Measurements from ENCODE around the gene RNF126. TPM values are rescaled to one million over a fixed set of nuclear protein-coding genes. Genes with fewer than 3 reads are reported as not detected.
A peak's percentile ranks its signal among the peaks of the same experiment; 100 is the strongest.

Gene RNF126
- polyA plus RNA-seq, 1 donor (not counting 4 experiments of a cell fraction or from before 2014, with no cell fraction given) = 8.2 TPM

DNA sequence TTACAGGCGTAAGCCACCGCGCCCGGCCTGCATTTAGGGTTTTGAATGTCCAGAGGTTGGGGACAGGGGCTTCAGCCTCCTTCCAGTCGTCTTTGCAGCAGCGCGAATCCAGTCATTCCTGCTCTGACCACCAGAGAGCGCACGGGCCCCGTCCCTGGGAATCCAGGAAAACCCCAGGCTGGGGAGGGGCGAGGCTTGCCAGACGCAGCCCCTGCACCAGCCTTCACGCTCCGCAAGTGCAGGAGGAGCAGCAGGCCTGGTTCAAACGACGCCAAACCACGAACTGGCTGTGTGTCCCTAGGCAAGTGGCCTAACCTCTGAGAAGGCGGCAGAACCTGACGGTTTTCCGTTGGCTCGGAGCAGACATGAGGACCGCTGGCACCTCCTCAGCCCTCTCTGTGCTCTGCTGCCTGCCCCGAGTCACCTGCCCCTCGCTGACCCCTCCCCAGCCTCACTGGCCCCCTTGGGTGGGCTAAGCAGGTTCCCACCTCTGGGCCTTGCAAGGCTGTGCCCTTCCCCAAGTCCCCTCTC lies 2.0 kb upstream of the RNF126 start:
- Histone ChIP-seq H3K9ac (ENCODE audit: control insufficient read depth, extremely low read depth, insufficient read depth, low read length) (no peak overlapping the region), H4K20me1 (ENCODE audit: control insufficient read depth, extremely low read depth, insufficient read depth, low read length) (peaks cover 16% of the 10 kb centered on the region), H3K4me2 (ENCODE audit: control insufficient read depth, extremely low read depth, insufficient read depth, low read depth, low read length) (peak overlapping the region; percentile 74), H3K9me1 (ENCODE audit: control insufficient read depth, extremely low read depth, insufficient read depth, low read length) (no peaks in the 10 kb centered on the region), H3K4me3 (ENCODE audit: control insufficient read depth in 2 of 3, extremely low read depth in 1 of 3, insufficient read depth in 2 of 3, low read depth in 1 of 3, low read length in 3 of 3) (peak overlapping the region in 1 of 3 experiments; percentile 37), H3K9me3 (ENCODE audit: control insufficient read depth, low read depth, low read length) (no peaks in the 10 kb centered on the region), H2AFZ (ENCODE audit: control insufficient read depth, low read length) (peak overlapping the region; percentile 82), H3K27ac (ENCODE audit: control insufficient read depth, insufficient read depth, low read length) (no peak overlapping the region), H3K27me3 (ENCODE audit: control insufficient read depth, extremely low read depth, insufficient read depth, low read length) (no peaks in the 10 kb centered on the region), H3K79me2 (ENCODE audit: control insufficient read depth, insufficient read depth, low read length) (peaks cover 32% of the 10 kb centered on the region), H3K36me3 (ENCODE audit: control insufficient read depth in 2 of 2, extremely low read depth in 1 of 2, insufficient read depth in 2 of 2, low read length in 2 of 2) (no peaks in the 10 kb centered on the region), H3K4me1 (ENCODE audit: control insufficient read depth, extremely low read depth, insufficient read depth, low read length) (peaks cover 30% of the 10 kb centered on the region)
- DNase-seq (ENCODE audit: low read depth, low spot score) (no peak), FAIRE-seq (no peak)
- dilution Hi-C loops (cut with MboI; ENCODE audit: extremely low pct_ligation_motif_present, low sequenced_read_pairs) = no loop called here
- no peak for TF ChIP-seq EZH2 (IDR thresholded peaks at IDR 0.05; ENCODE audit: low read length)
- TF ChIP-seq, protein P1, sequence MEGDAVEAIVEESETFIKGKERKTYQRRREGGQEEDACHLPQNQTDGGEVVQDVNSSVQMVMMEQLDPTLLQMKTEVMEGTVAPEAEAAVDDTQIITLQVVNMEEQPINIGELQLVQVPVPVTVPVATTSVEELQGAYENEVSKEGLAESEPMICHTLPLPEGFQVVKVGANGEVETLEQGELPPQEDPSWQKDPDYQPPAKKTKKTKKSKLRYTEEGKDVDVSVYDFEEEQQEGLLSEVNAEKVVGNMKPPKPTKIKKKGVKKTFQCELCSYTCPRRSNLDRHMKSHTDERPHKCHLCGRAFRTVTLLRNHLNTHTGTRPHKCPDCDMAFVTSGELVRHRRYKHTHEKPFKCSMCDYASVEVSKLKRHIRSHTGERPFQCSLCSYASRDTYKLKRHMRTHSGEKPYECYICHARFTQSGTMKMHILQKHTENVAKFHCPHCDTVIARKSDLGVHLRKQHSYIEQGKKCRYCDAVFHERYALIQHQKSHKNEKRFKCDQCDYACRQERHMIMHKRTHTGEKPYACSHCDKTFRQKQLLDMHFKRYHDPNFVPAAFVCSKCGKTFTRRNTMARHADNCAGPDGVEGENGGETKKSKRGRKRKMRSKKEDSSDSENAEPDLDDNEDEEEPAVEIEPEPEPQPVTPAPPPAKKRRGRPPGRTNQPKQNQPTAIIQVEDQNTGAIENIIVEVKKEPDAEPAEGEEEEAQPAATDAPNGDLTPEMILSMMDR (optimal IDR thresholded peaks at IDR 0.05 in 1 of 3, IDR thresholded peaks at IDR 0.05 in 1 of 3, conservative IDR thresholded peaks at IDR 0.05 in 1 of 3; ENCODE audit: extremely low read depth in 1 of 3, insufficient read depth in 2 of 3, low read length in 3 of 3) = peak; percentile 80 to 97 (median 91)

DNA sequence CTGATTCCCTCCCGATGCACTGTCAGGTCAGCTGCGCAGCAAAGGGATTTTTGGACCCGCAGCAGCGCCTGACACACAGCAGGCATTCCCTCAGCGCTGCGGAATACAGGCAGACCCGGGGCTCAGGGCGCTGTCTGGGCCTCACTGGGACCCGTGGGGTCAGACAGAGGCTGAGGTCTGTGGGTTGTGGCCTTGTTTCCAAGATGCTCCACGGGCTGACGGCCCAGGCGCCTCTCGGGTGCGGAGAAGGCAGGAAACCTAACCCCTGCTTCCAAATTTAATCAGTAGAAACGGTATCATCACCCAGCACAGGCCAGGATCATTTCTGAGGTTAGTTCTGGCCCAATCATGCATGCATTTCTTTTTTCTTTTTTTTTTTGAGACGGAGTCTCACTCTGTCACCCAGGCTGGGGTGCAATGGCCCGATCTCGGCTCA lies 686 bp upstream of the RNF126 start:
- TF ChIP-seq, protein P1 (optimal IDR thresholded peaks at IDR 0.05 in 1 of 3, IDR thresholded peaks at IDR 0.05 in 1 of 3, conservative IDR thresholded peaks at IDR 0.05 in 1 of 3; ENCODE audit: extremely low read depth in 1 of 3, insufficient read depth in 2 of 3, low read length in 3 of 3) = no peak
- TF ChIP-seq EZH2 (IDR thresholded peaks at IDR 0.05; ENCODE audit: low read length) = no peak
- Histone ChIP-seq H3K79me2 (ENCODE audit: control insufficient read depth, insufficient read depth, low read length) (peaks cover 43% of the 10 kb centered on the region), H3K9ac (ENCODE audit: control insufficient read depth, extremely low read depth, insufficient read depth, low read length) (peak overlapping the region; percentile 86), H3K9me1 (ENCODE audit: control insufficient read depth, extremely low read depth, insufficient read depth, low read length) (peaks cover 2% of the 10 kb centered on the region), H4K20me1 (ENCODE audit: control insufficient read depth, extremely low read depth, insufficient read depth, low read length) (peaks cover 27% of the 10 kb centered on the region), H2AFZ (ENCODE audit: control insufficient read depth, low read length) (peak overlapping the region; percentile 87), H3K9me3 (ENCODE audit: control insufficient read depth, low read depth, low read length) (no peaks in the 10 kb centered on the region), H3K36me3 (ENCODE audit: control insufficient read depth in 2 of 2, extremely low read depth in 1 of 2, insufficient read depth in 2 of 2, low read length in 2 of 2) (peaks cover under 1 to 2% of the 10 kb centered on the region in 2 experiments), H3K4me3 (ENCODE audit: control insufficient read depth in 2 of 3, extremely low read depth in 1 of 3, insufficient read depth in 2 of 3, low read depth in 1 of 3, low read length in 3 of 3) (peak overlapping the region; percentile 46 to 70 (median 70)), H3K27me3 (ENCODE audit: control insufficient read depth, extremely low read depth, insufficient read depth, low read length) (no peaks in the 10 kb centered on the region), H3K4me1 (ENCODE audit: control insufficient read depth, extremely low read depth, insufficient read depth, low read length) (peaks cover 43% of the 10 kb centered on the region), H3K4me2 (ENCODE audit: control insufficient read depth, extremely low read depth, insufficient read depth, low read depth, low read length) (peak overlapping the region; percentile 82), H3K27ac (ENCODE audit: control insufficient read depth, insufficient read depth, low read length) (peak overlapping the region; percentile 69)
- dilution Hi-C loops (cut with MboI; ENCODE audit: extremely low pct_ligation_motif_present, low sequenced_read_pairs) = no loop called here
- FAIRE-seq (no peak), DNase-seq (ENCODE audit: low read depth, low spot score) (no peak)
